K562 (cell line): ENCODE results near the gene IFI16. TPM values are rescaled to one million over a fixed set of nuclear protein-coding genes. Genes with fewer than 3 reads are reported as not detected.

Source experiments
- ATAC-seq: fragments of 200-7000 bp; cut with Tn5 transposase; 3 replicates; pipeline ENCODE4 v1.9.1; 2020; ENCODE audit warnings: moderate library complexity
- BruUV-seq: library from RNA; stranded (reverse); fragments of 400-500 nt; replicated peaks from 2 replicates; lab custom pipeline; 2021; lab: Mats Ljungman, UMichigan
- CTCF ChIA-PET: fragments of 300-600 bp; formaldehyde crosslinking; extraction: SDS; loops from one replicate; lab custom pipeline; 2021; ENCODE audit warnings: low intra/inter-chr PET ratio; lab: Yijun Ruan, JAX
- POLR2A ChIA-PET: fragments of 300-600, 350-650 bp; sonication (Branson Sonifier 250); formaldehyde crosslinking; extraction: SDS; loops from one replicate; lab custom pipeline; 2021; ENCODE audit warnings: antibody characterized with exemption, inconsistent platforms; lab: Yijun Ruan, JAX
- DNase-seq, 4 experiments: peaks; one replicate each; pipeline versions ENCODE4 v3.0.0 to v3.0.0-alpha.2; 2011 to 2018; ENCODE audit warnings: low spot score in 3 of 4, mixed read lengths in 3 of 4; ENCODE audit errors: extremely low read depth in 1 of 4
- FAIRE-seq: peaks from 2 replicates; lab custom pipeline; 2011; peaks lifted over from hg19 to GRCh38; lab: Jason Lieb, UNC
- H2AFZ ChIP-seq: 2 replicates; pipeline ENCODE4 v1.6.0; 2011; ENCODE audit warnings: low read depth, low read length, control low read depth, inconsistent platforms
- H3K27ac ChIP-seq: fragments of 200-600 bp; 3 replicates; pipeline ENCODE4 v1.8.0; 2011; ENCODE audit warnings: low read depth, mild to moderate bottlenecking, control low read depth, inconsistent platforms, low read length, moderate library complexity, mixed read lengths; ENCODE audit errors: extremely low read depth
- H3K27me3 ChIP-seq, 2 experiments: fragments of 300-600 bp in 1 of 2; 2 replicates in 1 of 2; 3 replicates in 1 of 2; pipeline versions ENCODE4 v1.6.0 to v1.8.0; 2011; ENCODE audit warnings: inconsistent platforms in 2 of 2, low read length in 2 of 2, mild to moderate bottlenecking in 1 of 2, mixed read lengths in 1 of 2, moderate library complexity in 1 of 2; ENCODE audit not compliant: control insufficient read depth in 2 of 2, insufficient read depth in 2 of 2
- H3K36me3 ChIP-seq: fragments of 300-600 bp; 3 replicates; pipeline ENCODE4 v1.8.0; 2011; ENCODE audit warnings: mild to moderate bottlenecking, low read length, inconsistent platforms; ENCODE audit not compliant: control insufficient read depth, insufficient read depth
- H3K4me1 ChIP-seq, 2 experiments: fragments of 200-600 bp in 1 of 2; replicated peaks in 1 of 2; 2 replicates in 1 of 2; 3 replicates in 1 of 2; pipeline versions ENCODE4 v1.5.1 to v1.8.0; 2011; ENCODE audit warnings: inconsistent platforms in 2 of 2, low read length in 2 of 2, mild to moderate bottlenecking in 1 of 2, mixed read lengths in 1 of 2, moderate library complexity in 1 of 2; ENCODE audit not compliant: control insufficient read depth in 2 of 2, insufficient read depth in 2 of 2
- H3K4me2 ChIP-seq: 2 replicates; pipeline ENCODE4 v1.6.1; 2011; ENCODE audit warnings: low read length, control low read depth, inconsistent platforms, mixed read lengths; ENCODE audit not compliant: insufficient read depth
- H3K4me3 ChIP-seq: fragments of 200-600 bp; sonication (generic), shearing (Covaris generic); 2 replicates; pipeline ENCODE4 v1.5.1; 2016; ENCODE audit warnings: control low read depth, inconsistent platforms
- H3K79me2 ChIP-seq: fragments of 200-600 bp; 3 replicates; pipeline ENCODE4 v1.8.0; 2011; ENCODE audit warnings: low read length, inconsistent platforms; ENCODE audit not compliant: control insufficient read depth, insufficient read depth
- H3K9ac ChIP-seq, 2 experiments: 2 replicates each; pipeline versions ENCODE4 v1.6.0 to v1.6.1; 2011; ENCODE audit warnings: low read depth in 2 of 2, low read length in 2 of 2, control low read depth in 1 of 2, inconsistent platforms in 1 of 2, mild to moderate bottlenecking in 1 of 2, mixed read lengths in 1 of 2; ENCODE audit not compliant: insufficient read depth in 1 of 2
- H3K9me1 ChIP-seq: one replicate; pipeline ENCODE4 v1.6.0; 2011; ENCODE audit warnings: inconsistent platforms, mild to moderate bottlenecking, low read length, moderate library complexity; ENCODE audit not compliant: control insufficient read depth, insufficient read depth
- H3K9me3 ChIP-seq: replicated peaks from 2 replicates; pipeline ENCODE4 v1.5.1; 2011; ENCODE audit warnings: low read depth, low read length, inconsistent platforms; ENCODE audit not compliant: control insufficient read depth, insufficient read depth
- H4K20me1 ChIP-seq: replicated peaks from 2 replicates; pipeline ENCODE4 v1.6.1; 2011; ENCODE audit warnings: low read length, inconsistent platforms, mixed read lengths; ENCODE audit not compliant: control insufficient read depth, insufficient read depth
- EP400 ChIP-seq: fragments of 450-650 bp; IDR thresholded peaks from 2 replicates; pipeline ENCODE4 v1.6.1; 2017; ENCODE audit warnings: antibody characterized with exemption, mild to moderate bottlenecking, moderate library complexity
- GABPA ChIP-seq: fragments of 200-800 bp; sonication (Bioruptor generic); conservative IDR thresholded peaks from 2 replicates; pipeline ENCODE4 v1.6.1; 2016; ENCODE audit warnings: low read depth, missing genetic modification characterization, missing compliant biosample characterization
- HOXB6 ChIP-seq: fragments of 250-450 bp; sonication (Bioruptor Pico); IDR thresholded peaks from 2 replicates; pipeline ENCODE4 v1.5.1; 2022; ENCODE audit warnings: mild to moderate bottlenecking, borderline replicate concordance
- MNT ChIP-seq, 2 experiments: fragments of 450-650 bp; conservative IDR thresholded peaks; 2 replicates each; pipeline ENCODE4 v1.6.1; 2017; ENCODE audit warnings: mild to moderate bottlenecking in 2 of 2, moderate library complexity in 2 of 2
- RB1 ChIP-seq: fragments of 450-650 bp; IDR thresholded peaks from 2 replicates; pipeline ENCODE4 v1.6.1; 2017; ENCODE audit warnings: low read depth, mild to moderate bottlenecking
- SMC3 ChIP-seq: conservative IDR thresholded peaks from 2 replicates; pipeline ENCODE4 v1.6.1; 2011; ENCODE audit warnings: low read depth, low read length, improper control_type of control experiment; ENCODE audit not compliant: insufficient read depth
- ZBTB7A ChIP-seq: IDR thresholded peaks from 2 replicates; pipeline ENCODE4 v1.6.1; 2011; ENCODE audit warnings: low read depth, mild to moderate bottlenecking, low read length, moderate library complexity, borderline replicate concordance; ENCODE audit not compliant: control insufficient read depth
- ZMIZ1 ChIP-seq, 2 experiments: fragments of 150-350 bp in 1 of 2; IDR thresholded peaks; 2 replicates each; pipeline ENCODE4 v1.6.1; 2012 to 2016; ENCODE audit warnings: low read depth in 2 of 2, low read length in 2 of 2, mild to moderate bottlenecking in 1 of 2, moderate library complexity in 1 of 2
- ZNF232 ChIP-seq: sonication (generic); formaldehyde crosslinking; IDR thresholded peaks from 2 replicates; pipeline ENCODE4 v1.8.0; 2022; ENCODE audit warnings: mild to moderate bottlenecking, missing genetic modification reagents
- WGBS: fragments of 100-300 bp; shearing (Covaris generic); methylation state at CpG from one replicate; pipeline ENCODE4 v1.1.6; 2016; ENCODE audit warnings: low coverage, mixed read lengths; ENCODE audit not compliant: insufficient coverage; ENCODE audit errors: missing lambda C conversion rate; 5-methylcytosine and 5-hydroxymethylcytosine counted together
- in situ Hi-C: fragments of 300-500 bp; cut with MboI; formaldehyde crosslinking; loops from 4 replicates; pipeline ENCODE4 v1.15.0; 2018; ENCODE audit warnings: inconsistent platforms, mixed read lengths
- intact Hi-C: fragments of 100-400 bp; cut with micrococcal nuclease; formaldehyde crosslinking; loops from 2 replicates; pipeline ENCODE4 v1.14.2; 2022
- polyA plus RNA-seq, 8 experiments: library from polyadenylated mRNA; depleted of rRNA in 4 of 8; stranded (reverse) in 5 of 8; unstranded in 3 of 8; fragments of >200 nt; fragmentation: Nextera tagmentation in 2 of 8; fragmentation: Illumina TruSeq in 1 of 8; extraction: Ambion mirVana in 2 of 8; extraction: Trizol in 1 of 8; gene quantifications; 2 replicates each; pipeline versions ENCODE4 v1.2.1 to v1.2.3, GENCODE V29; 2011 to 2014; ENCODE audit warnings: inconsistent platforms in 1 of 8, missing spikeins in 1 of 8
- total RNA-seq, 7 experiments: library from RNA; depleted of rRNA in 6 of 7; stranded (reverse); fragments of >200 nt in 6 of 7; fragmentation: Illumina TruSeq in 2 of 7; extraction: Trizol in 2 of 7; gene quantifications; 2 replicates each; pipeline versions ENCODE4 v1.2.1 to v1.2.3, GENCODE V29; 2011 to 2021; ENCODE audit warnings: low replicate concordance in 1 of 7

IFI16 gene
- total and polyA plus RNA-seq, 9 of the 15 experiments (the other 6 are each of a cell fraction or from before 2014, with no cell fraction given), result 0.70 to 2.8 (median 1.6) TPM

- no peaks in the 10 kb centered on the region for H3K9me1 ChIP-seq
- no peak overlapping the region for H3K27ac ChIP-seq
- TF ChIP-seq EP400 (no peak), GABPA (peak; percentile 53), RB1 (no peak)
- FAIRE-seq (no peak), ATAC-seq (no peak; the same call in 2 of the 3 replicates), DNase-seq (no peak)
- no peak overlapping the region for H3K4me2 ChIP-seq
- H2AFZ ChIP-seq, result no peak overlapping the region
- 30% methylated on average over 6 of the region's 7 CpGs for WGBS
- ChIA-PET POLR2A (no interaction called here), CTCF (interaction anchor here (0.6 kb wide), 1 partner anchor 128 kb away, joined by 4 read pairs; the partner anchor contains the start of gene PYHIN1)
- no peaks in the 10 kb centered on the region for H3K79me2 ChIP-seq
- intact Hi-C loops (no loop called here), in situ Hi-C loops (no loop called here)
- H3K9ac ChIP-seq, result no peak overlapping the region
- H4K20me1 ChIP-seq, result no peaks in the 10 kb centered on the region
- no peaks in the 10 kb centered on the region for H3K27me3 ChIP-seq
- no TSS peak for BruUV-seq
- no peaks in the 10 kb centered on the region for H3K9me3 ChIP-seq
- no peaks in the 10 kb centered on the region for H3K36me3 ChIP-seq
- H3K4me1 ChIP-seq, result no peaks in the 10 kb centered on the region
- H3K4me3 ChIP-seq, result no peak overlapping the region
Observed at GRCh38 chr1:159058751-159059150, 49.0 kb downstream of the IFI16 start.

- no peaks in the 10 kb centered on the region for H3K9me1 ChIP-seq
- H2AFZ ChIP-seq, result no peak overlapping the region
- H4K20me1 ChIP-seq, result no peaks in the 10 kb centered on the region
- WGBS, result 70% methylated on average over 8 of the region's 8 CpGs
- no peaks in the 10 kb centered on the region for H3K4me1 ChIP-seq
- H3K9me3 ChIP-seq, result no peaks in the 10 kb centered on the region
- no peak overlapping the region for H3K4me3 ChIP-seq
- H3K4me2 ChIP-seq, result no peak overlapping the region
- H3K27me3 ChIP-seq, result peaks cover 0 to 9% of the 10 kb centered on the region in 2 experiments; a peak in 2 of 5 replicates
- no TSS peak for BruUV-seq
- intact Hi-C loops (no loop called here), in situ Hi-C loops (no loop called here)
- ChIA-PET POLR2A (no interaction called here), CTCF (no interaction called here)
- no peak for DNase-seq
- H3K27ac ChIP-seq, result no peak overlapping the region
- FAIRE-seq, result no peak
- no peaks in the 10 kb centered on the region for H3K79me2 ChIP-seq
- no peak for ATAC-seq
- H3K36me3 ChIP-seq, result no peaks in the 10 kb centered on the region
- H3K9ac ChIP-seq, result no peak overlapping the region
- no peak for TF ChIP-seq ZBTB7A
- no peak for TF ChIP-seq MNT (conservative IDR thresholded peaks at IDR 0.05)
- no peak for TF ChIP-seq ZNF232 (CRISPR knock-in tag)
- no peak for TF ChIP-seq ZMIZ1 (IDR thresholded peaks at IDR 0.05; ENCODE audit: low read depth in 2 of 2, low read length in 2 of 2)
- no peak for TF ChIP-seq SMC3
- TF ChIP-seq HOXB6 (CRISPR knock-in tag), result no peak
Observed at GRCh38 chr1:159065106-159065505, 55.4 kb downstream of the IFI16 start.
